ENCODE data around the gene CLEC4G.

CLEC4G gene

GRCh38 chr19:7729831-7730285, 2.1 kb downstream of the CLEC4G start:
- in situ Hi-C loops (cut with MboI; ENCODE audit: low sequenced_read_pairs) = no loop called here

- in situ Hi-C loops (cut with MboI; ENCODE audit: low sequenced_read_pairs) = no loop called here
Measured at GRCh38 chr19:7729211-7729610, 2.7 kb downstream of the CLEC4G start.

DNA sequence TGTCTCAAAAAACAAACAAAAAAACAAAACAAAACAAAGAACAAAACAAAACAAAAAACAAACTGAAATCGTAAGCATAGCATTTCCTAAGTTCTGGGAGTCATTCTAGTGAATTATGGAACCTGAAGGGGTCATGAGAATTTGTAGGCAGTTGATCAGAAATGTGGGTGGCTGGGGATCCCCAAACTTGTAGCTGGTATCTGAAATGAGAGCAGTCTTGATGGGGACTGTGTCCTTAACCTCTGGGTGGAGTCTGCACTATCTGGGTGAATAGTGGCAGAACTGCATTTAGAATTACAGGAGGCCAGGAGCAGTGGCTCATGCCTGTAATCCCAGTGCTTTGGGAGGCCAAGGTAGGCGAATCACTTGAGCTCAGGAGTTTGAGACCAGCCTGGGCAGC, 6.1 kb downstream of the CLEC4G start:
- in situ Hi-C loops (cut with MboI; ENCODE audit: low sequenced_read_pairs) = no loop called here

DNA sequence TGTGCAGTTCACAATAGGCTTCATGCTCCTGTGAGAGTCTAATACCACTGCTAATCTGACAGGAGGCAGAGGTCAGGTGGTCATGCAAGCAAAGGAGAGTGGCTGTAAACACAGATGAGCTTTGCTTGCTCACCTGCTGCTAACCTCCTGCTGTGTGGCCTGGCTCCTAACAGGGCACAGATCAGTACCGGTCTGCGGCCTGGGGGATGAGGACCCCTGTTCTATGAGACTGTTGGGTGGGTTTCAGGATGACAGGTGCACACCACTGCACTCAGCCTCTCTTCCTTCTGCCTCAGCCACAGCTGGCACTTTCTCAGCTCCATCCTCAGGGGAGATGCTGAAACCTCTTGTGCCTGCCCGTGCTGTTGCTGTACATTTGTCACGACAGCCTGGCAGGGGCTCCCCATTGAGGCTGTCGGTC, 9.7 kb downstream of the CLEC4G start:
- in situ Hi-C loops (cut with MboI; ENCODE audit: low sequenced_read_pairs) = no loop called here

- in situ Hi-C loops (cut with MboI; ENCODE audit: low sequenced_read_pairs) = no loop called here
Measured at GRCh38 chr19:7720351-7720750, 11.6 kb downstream of the CLEC4G start.

DNA sequence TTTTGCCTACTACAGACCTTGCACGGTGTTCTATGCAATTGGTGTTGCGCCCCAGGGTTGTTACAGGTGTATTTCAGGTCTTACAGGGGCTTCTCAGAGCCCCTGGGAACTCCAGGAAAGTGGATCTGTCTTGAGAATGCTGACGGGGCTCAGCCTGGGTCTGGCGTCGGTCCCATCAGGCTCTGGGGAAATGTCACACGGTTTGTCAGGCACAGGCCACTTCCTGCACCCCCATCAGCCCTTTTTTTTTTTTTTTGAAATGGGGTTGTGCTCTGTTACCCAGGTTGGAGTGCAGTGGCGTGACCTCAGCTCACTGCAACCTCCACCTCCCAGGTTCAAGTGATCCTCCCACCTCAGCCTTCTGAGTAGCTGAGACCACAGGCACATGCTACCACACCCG, 13.2 kb downstream of the CLEC4G start:
- in situ Hi-C loops (cut with MboI; ENCODE audit: low sequenced_read_pairs) = no loop called here

GRCh38 chr19:7716762-7717161, 15.1 kb downstream of the CLEC4G start:
- in situ Hi-C loops (cut with MboI; ENCODE audit: low sequenced_read_pairs) = no loop called here

DNA sequence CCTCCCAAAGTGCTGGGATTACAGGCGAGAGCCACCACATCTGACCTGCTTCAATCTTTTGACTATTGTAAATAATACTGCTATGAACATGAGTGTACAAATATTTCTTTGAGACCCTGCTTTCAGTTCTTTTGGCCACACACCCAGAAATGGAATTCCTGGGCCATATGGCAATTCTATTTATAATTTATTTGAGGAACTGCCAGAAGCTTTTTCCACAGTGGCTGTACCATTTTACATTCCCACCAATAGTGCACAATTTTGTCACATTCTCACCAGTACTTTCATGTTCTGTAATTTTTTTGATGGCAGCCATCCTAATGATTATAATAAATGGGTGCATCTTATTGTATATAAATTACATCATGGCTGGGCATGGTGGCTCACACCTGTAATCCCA, 16.2 kb downstream of the CLEC4G start:
- in situ Hi-C loops (cut with MboI; ENCODE audit: low sequenced_read_pairs) = no loop called here

DNA sequence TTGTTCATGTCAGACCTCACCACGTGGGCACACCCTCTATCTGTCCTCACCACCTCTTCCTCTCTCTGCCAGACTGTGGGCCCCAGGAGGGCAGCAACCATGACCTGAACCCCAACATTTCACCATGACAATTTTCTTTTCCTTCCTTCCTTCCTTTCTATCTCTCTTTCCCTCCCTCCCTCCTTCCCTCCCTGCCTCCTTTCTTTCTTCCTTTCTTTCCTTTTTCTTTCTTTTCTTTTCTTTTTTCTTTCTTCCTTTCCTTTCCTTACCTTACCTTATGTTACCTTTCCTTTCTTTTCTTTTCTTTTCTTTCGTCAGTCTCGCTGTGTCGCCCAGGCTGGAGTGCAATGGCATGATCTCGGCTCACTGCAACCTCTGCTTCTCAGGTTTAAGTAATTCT, 21.3 kb downstream of the CLEC4G start:
- in situ Hi-C loops (cut with MboI; ENCODE audit: low sequenced_read_pairs) = no loop called here

- in situ Hi-C loops (cut with MboI; ENCODE audit: low sequenced_read_pairs) = no loop called here
Measured at GRCh38 chr19:7709932-7710460, 21.9 kb downstream of the CLEC4G start.

DNA sequence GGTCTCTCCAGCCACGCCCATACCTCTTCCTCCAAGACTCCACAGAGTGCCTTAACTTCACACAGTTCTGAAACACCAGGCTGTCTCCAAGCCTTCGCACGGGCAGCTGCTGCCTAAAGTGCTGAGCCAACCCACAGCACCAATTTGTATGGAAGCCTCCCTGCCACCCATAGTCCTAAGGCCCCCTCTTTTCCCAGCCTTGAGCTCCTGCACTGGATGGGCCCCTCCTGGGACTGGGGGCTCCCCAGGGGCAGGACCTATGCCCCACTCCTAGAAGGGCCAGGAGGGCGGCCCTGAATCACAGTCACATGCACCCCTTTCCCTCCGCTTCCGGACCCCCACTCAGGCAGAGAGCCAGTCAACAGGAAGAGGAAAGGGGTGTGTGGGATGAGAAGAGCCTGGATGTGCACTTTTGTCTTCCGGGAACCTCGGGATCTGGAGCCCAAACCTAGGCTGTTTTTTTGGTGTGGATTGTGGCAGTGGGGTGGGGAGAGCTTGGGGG, 24.9 kb downstream of the CLEC4G start:
- in situ Hi-C loops (cut with MboI; ENCODE audit: low sequenced_read_pairs) = no loop called here

DNA sequence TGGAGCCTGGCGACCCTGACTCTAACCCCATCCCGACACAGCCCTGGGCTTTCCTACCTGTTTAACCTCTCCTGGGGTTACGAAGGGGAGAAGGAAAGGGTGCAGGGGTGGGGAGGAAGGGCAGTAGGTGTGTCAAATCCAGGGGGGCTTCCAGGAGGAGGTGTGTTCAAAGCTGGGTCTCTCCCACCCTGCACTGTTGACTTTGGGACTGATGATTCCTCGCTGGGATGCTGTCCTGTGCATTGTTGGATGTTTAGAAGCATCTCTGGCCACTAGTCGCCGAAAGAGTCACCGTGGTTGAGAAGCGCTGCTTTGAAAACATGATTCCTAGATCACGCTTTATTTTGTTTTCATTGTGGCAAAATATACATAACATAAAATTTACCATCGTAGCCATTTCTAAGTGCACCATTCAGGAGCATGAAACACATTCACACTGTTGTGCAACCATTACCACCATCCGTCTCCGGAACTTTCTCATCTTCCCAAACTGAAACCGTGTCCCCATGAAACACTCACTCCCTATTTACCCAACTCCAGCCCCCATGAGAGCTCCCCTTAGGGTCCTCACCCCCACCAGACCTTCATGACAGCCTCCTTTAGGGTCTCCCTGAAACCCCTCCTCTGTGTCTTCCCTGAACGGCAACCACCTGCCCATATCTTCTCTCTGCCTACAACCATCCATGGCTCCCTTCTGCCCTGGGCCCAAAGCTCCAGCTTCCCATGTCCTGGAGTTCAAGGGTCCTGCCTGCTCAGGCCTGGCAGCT, 25.5 kb downstream of the CLEC4G start:
- in situ Hi-C loops (cut with MboI; ENCODE audit: low sequenced_read_pairs) = no loop called here

DNA sequence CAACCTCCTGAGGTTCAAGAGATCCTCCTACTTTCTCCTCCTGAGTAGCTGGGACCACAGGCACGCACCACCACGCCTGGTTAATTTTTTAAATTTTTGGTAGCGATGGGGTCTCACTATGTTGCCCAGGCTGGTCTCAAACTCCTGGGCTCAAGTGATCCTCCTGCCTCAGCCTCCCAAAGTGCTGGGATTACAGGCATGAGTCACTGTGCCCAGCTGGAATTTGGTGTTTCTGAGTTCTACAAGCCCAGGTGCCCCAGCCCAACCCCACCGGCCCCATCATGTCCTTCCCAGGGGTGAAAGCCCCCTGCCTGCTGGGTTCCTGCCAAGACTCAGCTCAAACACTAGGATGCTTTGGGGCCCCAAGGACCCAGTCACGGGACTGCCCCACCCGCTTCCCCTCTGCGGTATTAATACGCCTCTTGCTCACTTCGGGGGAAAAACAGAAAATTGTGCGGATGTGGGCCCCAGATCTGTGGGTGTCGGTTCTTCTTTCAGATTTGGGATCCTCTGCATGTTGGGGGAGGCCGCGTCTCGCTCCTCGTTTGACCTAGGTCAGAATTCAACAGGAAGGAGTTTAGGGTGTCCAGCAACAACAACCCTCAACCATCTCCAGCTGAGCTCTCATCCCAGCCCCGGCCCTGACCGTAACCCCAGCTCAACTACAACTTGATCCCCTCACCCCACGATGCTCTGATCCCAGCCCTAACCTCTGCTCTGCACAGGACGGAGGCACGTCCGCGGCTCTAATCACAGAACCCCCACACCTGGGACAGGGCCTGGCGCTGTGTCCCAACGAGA, 26.3 kb downstream of the CLEC4G start:
- in situ Hi-C loops (cut with MboI; ENCODE audit: low sequenced_read_pairs) = no loop called here

DNA sequence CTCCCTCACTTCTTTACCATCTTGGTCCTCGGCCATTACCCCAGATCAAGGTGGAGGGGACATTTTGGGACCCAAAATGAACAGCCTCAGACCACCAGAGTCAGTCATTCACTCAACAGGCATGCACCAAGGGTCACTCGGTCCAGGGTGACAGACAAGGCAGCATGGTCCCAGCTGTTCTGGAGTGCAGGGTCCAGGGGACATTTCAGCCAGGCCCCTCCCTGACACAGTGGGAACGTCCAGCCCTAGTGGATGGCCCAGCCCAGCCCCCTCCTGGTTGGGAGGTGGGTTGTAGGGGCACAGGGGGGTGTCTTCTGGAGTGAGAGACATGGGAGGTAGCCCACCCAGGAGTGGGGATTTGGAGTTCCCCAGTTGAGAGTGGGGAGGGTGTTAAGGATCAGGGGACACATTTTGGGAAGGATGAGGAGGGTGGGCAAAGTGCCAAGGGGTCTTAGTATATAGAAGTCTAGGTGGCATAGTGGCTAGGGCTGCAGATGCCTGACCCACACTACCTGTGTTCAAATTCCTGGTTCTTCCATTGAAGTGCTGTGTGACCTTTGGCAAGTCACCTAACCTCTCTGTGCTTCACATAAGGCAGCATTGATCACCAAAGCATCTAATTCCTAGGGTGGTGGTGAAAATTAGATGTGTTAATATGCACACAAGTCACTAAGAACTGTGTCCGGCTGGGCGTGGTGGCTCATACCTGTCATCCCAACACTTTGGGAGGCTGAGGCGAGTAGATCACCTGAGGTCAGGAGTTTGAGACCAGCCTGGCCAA, 27.4 kb downstream of the CLEC4G start:
- in situ Hi-C loops (cut with MboI; ENCODE audit: low sequenced_read_pairs) = no loop called here

GRCh38 chr19:7703332-7703731, 28.6 kb downstream of the CLEC4G start:
- in situ Hi-C loops (cut with MboI; ENCODE audit: low sequenced_read_pairs) = no loop called here

DNA sequence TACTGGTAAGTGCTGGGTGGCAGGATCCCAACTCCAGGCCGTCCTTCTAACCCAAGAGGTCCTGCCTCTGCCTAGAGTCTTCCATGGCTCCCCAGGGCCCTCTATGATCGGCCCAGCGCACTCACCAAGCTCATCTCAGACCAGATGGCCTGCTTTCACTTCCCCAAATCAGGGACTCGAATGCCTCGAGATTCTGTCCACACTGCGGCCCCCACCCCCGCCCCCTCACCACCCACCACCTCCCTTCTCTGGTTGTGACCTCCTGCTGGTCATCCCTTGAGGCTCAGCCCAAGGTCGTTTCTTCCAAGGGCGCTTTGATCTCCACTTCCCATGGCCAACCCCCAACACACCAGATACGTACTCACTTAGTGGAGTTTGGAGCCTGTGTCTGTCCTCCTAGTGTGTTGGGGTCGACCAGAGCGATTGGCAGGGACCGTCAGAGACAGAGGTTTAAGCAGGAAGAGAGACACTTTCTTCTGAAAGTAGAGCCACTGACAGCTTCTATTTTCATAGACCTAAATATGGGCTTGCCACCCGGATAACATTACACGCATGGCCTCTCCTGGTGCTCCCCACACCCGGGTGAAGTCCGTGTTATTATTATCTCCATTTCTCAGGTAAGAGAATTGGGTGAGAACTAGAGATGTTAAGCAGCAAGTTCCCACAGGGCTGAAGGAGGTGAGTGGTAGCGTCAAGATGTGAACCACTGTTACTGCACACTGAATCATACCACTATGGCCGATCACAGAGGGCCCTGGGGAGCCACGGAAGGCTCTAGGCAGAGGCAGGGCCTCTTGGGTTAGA, 30.1 kb downstream of the CLEC4G start, which contains the start of gene FCER2:
FCER2 (minus strand) TSS at position 478 of the 804 bp plus-strand sequence. CDS start 2,371 bp downstream, outside the sequence.
- in situ Hi-C loops (cut with MboI; ENCODE audit: low sequenced_read_pairs) = no loop called here

DNA sequence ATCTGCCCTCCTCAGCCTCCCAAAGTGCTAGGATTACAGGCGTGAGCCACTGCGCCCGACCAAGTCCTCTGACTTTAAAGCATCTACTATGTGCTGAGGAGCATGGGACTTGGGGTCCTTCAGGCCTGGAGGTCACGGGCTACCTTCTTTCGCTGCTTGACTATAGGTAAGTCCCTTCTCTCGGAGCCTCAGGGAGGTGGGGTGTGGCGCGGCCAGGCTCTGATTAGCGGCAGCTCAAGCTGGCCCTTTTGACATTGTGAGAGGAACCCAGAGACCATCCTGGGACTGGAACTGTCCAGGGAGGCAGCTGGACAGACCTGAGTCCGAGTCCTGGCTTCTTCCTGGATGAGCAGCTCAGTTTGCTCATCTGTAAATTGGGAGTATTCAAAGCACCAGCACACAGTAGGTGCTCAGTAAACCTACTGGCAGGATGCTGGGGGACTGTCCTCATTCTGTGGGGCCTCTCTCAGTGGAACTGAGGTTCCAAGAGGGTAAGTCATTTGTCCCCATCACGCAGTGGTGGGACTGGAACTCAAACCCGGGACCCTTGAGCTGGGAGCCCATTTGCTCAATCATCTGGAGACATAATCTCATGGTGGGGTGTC, 30.8 kb downstream of the CLEC4G start:
- in situ Hi-C loops (cut with MboI; ENCODE audit: low sequenced_read_pairs) = no loop called here

DNA sequence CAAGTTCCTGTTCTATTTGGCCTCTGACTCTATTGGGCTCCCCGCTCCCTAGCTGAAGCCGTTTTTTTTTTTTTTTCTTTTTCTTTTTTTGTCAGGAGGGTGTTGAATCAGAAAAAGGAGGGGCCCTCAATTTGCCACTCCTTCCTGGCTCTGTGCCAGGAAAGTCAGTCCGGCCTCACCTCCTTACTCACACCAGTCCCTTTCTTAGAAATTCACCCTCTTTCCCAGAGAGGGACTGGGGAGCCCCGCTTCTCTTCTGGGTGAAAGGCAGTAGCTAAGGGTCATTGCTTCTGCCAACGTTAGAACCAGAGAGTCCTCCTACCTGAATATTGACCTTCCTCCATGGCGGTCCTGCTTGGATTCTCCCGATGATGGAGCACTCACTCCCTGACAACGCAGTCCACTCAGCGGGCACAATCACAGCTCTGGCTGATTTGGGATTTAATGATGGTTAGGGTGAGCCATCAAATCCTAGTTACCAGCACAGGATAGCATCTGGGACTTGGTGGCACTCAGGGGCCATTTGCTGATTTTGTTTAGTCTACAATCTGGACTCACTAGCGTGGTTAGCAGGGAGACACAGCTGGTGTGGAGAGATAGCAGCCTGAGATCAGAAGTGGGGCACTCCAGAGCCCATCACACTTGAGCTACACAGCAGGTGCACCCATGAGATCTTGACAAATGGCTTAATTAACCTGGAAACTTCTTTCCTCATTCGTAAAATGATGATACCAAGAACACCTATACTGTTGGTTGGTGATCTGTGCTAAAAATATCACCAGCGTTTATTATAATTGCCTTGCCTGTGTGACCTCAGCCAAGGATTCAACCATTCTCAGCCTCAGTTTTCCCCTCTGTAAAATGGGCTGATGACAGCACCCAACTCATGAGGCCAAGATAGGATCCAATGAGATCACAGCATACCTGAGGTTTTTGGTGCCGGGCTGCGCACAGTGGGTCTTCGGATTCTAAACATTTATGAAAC, 32.2 kb downstream of the CLEC4G start:
- in situ Hi-C loops (cut with MboI; ENCODE audit: low sequenced_read_pairs) = no loop called here
